Colonic mucosa (tissue), 4 donors: ENCODE data around the gene PPP2R5D. TPM values are rescaled to one million over a fixed set of nuclear protein-coding genes. Genes with fewer than 3 reads are reported as not detected.

Experiments used
- DNase-seq: peaks from one replicate; pipeline ENCODE4 v3.0.0-alpha.2; 2020
- H3K27ac ChIP-seq: fragments of 200-600 bp; one replicate; pipeline ENCODE4 v1.8.0; 2021
- H3K27me3 ChIP-seq: fragments of 200-600 bp; one replicate; pipeline ENCODE4 v1.8.0; 2021
- H3K36me3 ChIP-seq: fragments of 200-600 bp; one replicate; pipeline ENCODE4 v1.8.0; 2021
- H3K4me1 ChIP-seq: fragments of 200-600 bp; one replicate; pipeline ENCODE4 v1.8.0; 2021; ENCODE audit warnings: mild to moderate bottlenecking
- H3K4me3 ChIP-seq: fragments of 200-600 bp; one replicate; pipeline ENCODE4 v1.8.0; 2021
- H3K9ac ChIP-seq, 2 donors: one replicate each; pipeline ENCODE4 v1.7.0; 2013; ENCODE audit warnings: control low read depth in 2 of 2, low read depth in 2 of 2, low read length in 2 of 2
- H3K9me3 ChIP-seq: fragments of 200-600 bp; one replicate; pipeline ENCODE4 v1.8.0; 2021
- CTCF ChIP-seq: fragments of 200-600 bp; IDR thresholded peaks from one replicate; pipeline ENCODE4 v1.8.0; 2022; ENCODE audit warnings: antibody characterized with exemption, mild to moderate bottlenecking
- intact Hi-C: fragments of 100-400 bp; cut with DNase I; formaldehyde crosslinking; loops from one replicate; pipeline ENCODE4 v1.14.1; 2022
- total RNA-seq, 2 donors: library from RNA; stranded (reverse); fragmentation: NEBNext Ultra II Directional in 1 of 2; extraction: Animal tissue kit (Norgen Biotek cat#: 25700) in 1 of 2; gene quantifications; one replicate each; pipeline ENCODE4 v1.2.1, GENCODE V29; 2021
- donor health status: healthy.
- donor health status: DM: no; HTN: no; CAD: no.
- donor health status: DM: no; HTN: no; CAD: no.

PPP2R5D gene
- total RNA-seq, 2 donors from 2014 or later = 38.5 to 49.7 TPM

DNA sequence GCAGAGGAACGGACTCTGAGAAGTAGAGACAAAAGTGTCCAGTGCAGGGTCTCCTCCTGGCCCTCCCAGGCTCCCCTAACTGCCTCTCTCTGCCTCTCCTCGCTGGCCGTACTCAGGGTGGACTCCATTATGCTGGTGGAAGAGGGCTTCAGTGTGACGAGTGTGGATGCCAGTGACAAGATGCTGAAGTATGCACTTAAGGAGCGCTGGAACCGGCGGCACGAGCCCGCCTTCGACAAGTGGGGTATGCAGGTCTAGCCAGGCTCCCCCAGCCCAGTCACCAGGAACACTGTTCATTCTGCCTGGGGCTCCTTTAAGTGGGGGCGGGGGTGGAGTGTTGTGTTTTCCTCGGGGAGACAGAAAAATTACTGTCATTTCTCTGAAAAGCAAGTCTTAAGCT is 22.3 kb upstream of the PPP2R5D start:
- Histone ChIP-seq H3K27ac (no peak overlapping the region), H3K36me3 (no peaks in the 10 kb centered on the region), H3K4me3 (no peak overlapping the region), H3K9me3 (no peaks in the 10 kb centered on the region), H3K9ac (no peak overlapping the region), H3K27me3 (no peaks in the 10 kb centered on the region), H3K4me1 (peaks cover 4% of the 10 kb centered on the region)
- intact Hi-C loops = no loop called here
- DNase-seq = no peak
- no peak for TF ChIP-seq CTCF

GRCh38 chr6:42962502-42963178 is 21.7 kb upstream of the PPP2R5D start:
- no peak overlapping the region for H3K4me3 ChIP-seq
- intact Hi-C loops = no loop called here
- H3K9me3 ChIP-seq = no peaks in the 10 kb centered on the region
- H3K27me3 ChIP-seq = no peaks in the 10 kb centered on the region
- DNase-seq = no peak
- H3K27ac ChIP-seq = no peak overlapping the region
- peaks cover 4% of the 10 kb centered on the region for H3K4me1 ChIP-seq
- H3K36me3 ChIP-seq = no peaks in the 10 kb centered on the region
- TF ChIP-seq CTCF = no peak
- no peak overlapping the region for H3K9ac ChIP-seq

- Histone ChIP-seq H3K9me3 (no peaks in the 10 kb centered on the region), H3K27me3 (no peaks in the 10 kb centered on the region), H3K36me3 (no peaks in the 10 kb centered on the region), H3K27ac (no peak overlapping the region), H3K4me3 (no peak overlapping the region), H3K4me1 (peaks cover 4% of the 10 kb centered on the region), H3K9ac (no peak overlapping the region)
- TF ChIP-seq CTCF = no peak
- no peak for DNase-seq
- intact Hi-C loops = no loop called here
These were observed 21.1 kb upstream of the PPP2R5D start for GRCh38 chr6:42963179-42963854.

- DNase-seq = peak; percentile 35
- Histone ChIP-seq H3K9me3 (no peaks in the 10 kb centered on the region), H3K4me1 (peaks cover 4% of the 10 kb centered on the region), H3K27ac (no peak overlapping the region), H3K4me3 (no peak overlapping the region), H3K9ac (no peak overlapping the region), H3K27me3 (no peaks in the 10 kb centered on the region), H3K36me3 (no peaks in the 10 kb centered on the region)
- intact Hi-C loops = no loop called here
- peak; percentile 11 for TF ChIP-seq CTCF
These were observed 20.3 kb upstream of the PPP2R5D start for GRCh38 chr6:42963855-42964605.

DNA sequence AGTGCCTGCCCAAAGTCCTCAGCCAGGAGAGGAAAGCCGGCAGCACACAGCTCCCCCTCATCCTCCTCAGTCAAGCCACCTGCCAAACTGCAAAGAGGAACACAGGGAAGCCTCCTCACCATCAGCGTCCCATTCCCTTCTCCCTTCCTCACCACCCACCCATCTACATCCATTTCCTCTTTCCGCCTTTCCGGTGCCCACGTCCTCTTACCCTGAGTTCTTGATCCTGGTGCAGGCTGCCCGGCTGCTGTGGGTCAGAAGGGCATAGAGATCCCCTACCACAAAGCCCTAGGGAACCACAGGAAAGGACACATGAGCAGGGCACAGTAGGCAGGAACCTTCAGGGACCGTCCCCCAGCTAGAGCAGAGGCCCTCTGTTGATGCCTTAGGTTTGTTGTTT is 17.8 kb upstream of the PPP2R5D start:
- no peak for TF ChIP-seq CTCF
- Histone ChIP-seq H3K27me3 (no peaks in the 10 kb centered on the region), H3K4me3 (no peak overlapping the region), H3K9ac (no peak overlapping the region), H3K4me1 (no peaks in the 10 kb centered on the region), H3K9me3 (no peaks in the 10 kb centered on the region), H3K36me3 (no peaks in the 10 kb centered on the region), H3K27ac (no peak overlapping the region)
- no peak for DNase-seq
- intact Hi-C loops = no loop called here
